Adrenal gland (tissue), 12 donors: ENCODE results near the gene PSMB2. TPM values are rescaled to one million over a fixed set of nuclear protein-coding genes. Genes with fewer than 3 reads are reported as not detected.

Experiments used
- DNase-seq, 7 donors: peaks; one replicate each; pipeline ENCODE4 v3.0.0-alpha.2; 2019 to 2020
- H3K27ac ChIP-seq, 5 donors: fragments of 200-600 bp; sonication (generic) in 4 of 5; 1 replicate in 3 of 5; 2 replicates in 2 of 5; pipeline versions ENCODE4 v1.5.1 to v1.8.0; 2016 to 2020; ENCODE audit warnings: mild to moderate bottlenecking in 1 of 5
- H3K27me3 ChIP-seq: fragments of 200-600 bp; 2 replicates; pipeline ENCODE4 v1.8.0; 2021
- H3K36me3 ChIP-seq, 2 donors: fragments of 200-600 bp; replicated peaks in 1 of 2; 1 replicate in 1 of 2; 2 replicates in 1 of 2; pipeline versions ENCODE4 v1.5.1 to v1.8.0; 2018 to 2022
- H3K4me1 ChIP-seq, 2 donors: fragments of 200-600 bp; replicated peaks in 1 of 2; 1 replicate in 1 of 2; 2 replicates in 1 of 2; pipeline versions ENCODE4 v1.5.1 to v1.8.0; 2018 to 2021
- H3K4me3 ChIP-seq, 4 donors: fragments of 200-600 bp; sonication (generic) in 3 of 4; one replicate each; pipeline ENCODE4 v1.5.1; 2016 to 2018
- H3K9me3 ChIP-seq, 3 donors: fragments of 200-600 bp; sonication (generic) in 1 of 3; replicated peaks in 1 of 3; 1 replicate in 2 of 3; 2 replicates in 1 of 3; pipeline versions ENCODE4 v1.5.1 to v1.8.0; 2016 to 2021
- POLR2A ChIP-seq, 2 donors: fragments of 450-650 bp; IDR thresholded peaks; one replicate each; pipeline ENCODE4 v1.6.1; 2017; ENCODE audit warnings: antibody characterized with exemption in 2 of 2, mild to moderate bottlenecking in 2 of 2, moderate library complexity in 1 of 2
- WGBS, 4 donors: extraction: QIAGEN DNeasy Blood & Tissue Kit in 2 of 4; methylation state at CpG; one replicate each; pipeline versions ENCODE4 v1.1.5 to v1.1.7; 2013 to 2017; 5-methylcytosine and 5-hydroxymethylcytosine counted together
- intact Hi-C, 2 donors: fragments of 100-400 bp; cut with DNase I; formaldehyde crosslinking; loops; one replicate each; pipeline versions ENCODE4 v1.14.1 to v1.15.0; 2022 to 2023
- polyA plus RNA-seq, 3 donors: library from polyadenylated mRNA; stranded (reverse); fragments of 200-250 nt in 2 of 3; fragments of 350-450 nt in 1 of 3; fragmentation: Illumina TruSeq in 1 of 3; extraction: RNeasy Lipid Tissue Mini Kit (QIAGEN cat#74804) in 1 of 3; gene quantifications; one replicate each; pipeline ENCODE4 v1.2.3, GENCODE V29; 2013 to 2014
- total RNA-seq, 9 donors: library from RNA; depleted of rRNA in 4 of 9; stranded (reverse); fragments of >200 nt in 4 of 9; fragments of 120-200 nt in 1 of 9; fragmentation: NEBNext Ultra II Directional in 1 of 9; extraction: Animal tissue kit (Norgen Biotek cat#: 25700) in 1 of 9; gene quantifications; one replicate each; pipeline versions ENCODE4 v1.1.0 to v1.2.4, GENCODE V29; 2013 to 2023
- TF ChIP-seq, protein P1 (sequence below), 6 experiments: fragments of 450-650 bp in 4 of 6; fragments of 200-600 bp in 2 of 6; sonication (generic) in 1 of 6; IDR thresholded peaks; 1 replicate in 5 of 6; 2 replicates in 1 of 6; pipeline versions ENCODE4 v1.5.1 to v1.8.0; 2016 to 2021; ENCODE audit warnings: antibody characterized with exemption in 6 of 6, mild to moderate bottlenecking in 2 of 6, moderate library complexity in 1 of 6
- donor health status: healthy with polysubstance abuse.
- donor health status: Bipolar disorder and iron deficiency.
- donor health status: DM: yes; HTN: yes; CAD: no.
- donor health status: DM: no; HTN: no; CAD: no.
- donor health status: DM: no; HTN: no; CAD: no.
- donor health status: DM: yes; HTN: yes; CAD: no.

Gene PSMB2
- total and polyA plus RNA-seq, 12 donors = 23.5 to 120 (median 51.0) TPM

- Histone ChIP-seq H3K27ac (no peak overlapping the region), H3K36me3 (peaks cover 0 to 36% of the 10 kb centered on the region in 2 donors), H3K27me3 (no peaks in the 10 kb centered on the region), H3K9me3 (no peaks in the 10 kb centered on the region), H3K4me1 (peaks cover 0 to 4% of the 10 kb centered on the region in 2 donors), H3K4me3 (no peak overlapping the region)
- DNase-seq = no peak
- TF ChIP-seq POLR2A (IDR thresholded peaks at IDR 0.05) = no peak
- TF ChIP-seq, protein P1, sequence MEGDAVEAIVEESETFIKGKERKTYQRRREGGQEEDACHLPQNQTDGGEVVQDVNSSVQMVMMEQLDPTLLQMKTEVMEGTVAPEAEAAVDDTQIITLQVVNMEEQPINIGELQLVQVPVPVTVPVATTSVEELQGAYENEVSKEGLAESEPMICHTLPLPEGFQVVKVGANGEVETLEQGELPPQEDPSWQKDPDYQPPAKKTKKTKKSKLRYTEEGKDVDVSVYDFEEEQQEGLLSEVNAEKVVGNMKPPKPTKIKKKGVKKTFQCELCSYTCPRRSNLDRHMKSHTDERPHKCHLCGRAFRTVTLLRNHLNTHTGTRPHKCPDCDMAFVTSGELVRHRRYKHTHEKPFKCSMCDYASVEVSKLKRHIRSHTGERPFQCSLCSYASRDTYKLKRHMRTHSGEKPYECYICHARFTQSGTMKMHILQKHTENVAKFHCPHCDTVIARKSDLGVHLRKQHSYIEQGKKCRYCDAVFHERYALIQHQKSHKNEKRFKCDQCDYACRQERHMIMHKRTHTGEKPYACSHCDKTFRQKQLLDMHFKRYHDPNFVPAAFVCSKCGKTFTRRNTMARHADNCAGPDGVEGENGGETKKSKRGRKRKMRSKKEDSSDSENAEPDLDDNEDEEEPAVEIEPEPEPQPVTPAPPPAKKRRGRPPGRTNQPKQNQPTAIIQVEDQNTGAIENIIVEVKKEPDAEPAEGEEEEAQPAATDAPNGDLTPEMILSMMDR (IDR thresholded peaks at IDR 0.05) = no peak
- intact Hi-C loops = no loop called here
Observed at GRCh38 chr1:35623832-35624231, 17.5 kb downstream of the PSMB2 start.

DNA sequence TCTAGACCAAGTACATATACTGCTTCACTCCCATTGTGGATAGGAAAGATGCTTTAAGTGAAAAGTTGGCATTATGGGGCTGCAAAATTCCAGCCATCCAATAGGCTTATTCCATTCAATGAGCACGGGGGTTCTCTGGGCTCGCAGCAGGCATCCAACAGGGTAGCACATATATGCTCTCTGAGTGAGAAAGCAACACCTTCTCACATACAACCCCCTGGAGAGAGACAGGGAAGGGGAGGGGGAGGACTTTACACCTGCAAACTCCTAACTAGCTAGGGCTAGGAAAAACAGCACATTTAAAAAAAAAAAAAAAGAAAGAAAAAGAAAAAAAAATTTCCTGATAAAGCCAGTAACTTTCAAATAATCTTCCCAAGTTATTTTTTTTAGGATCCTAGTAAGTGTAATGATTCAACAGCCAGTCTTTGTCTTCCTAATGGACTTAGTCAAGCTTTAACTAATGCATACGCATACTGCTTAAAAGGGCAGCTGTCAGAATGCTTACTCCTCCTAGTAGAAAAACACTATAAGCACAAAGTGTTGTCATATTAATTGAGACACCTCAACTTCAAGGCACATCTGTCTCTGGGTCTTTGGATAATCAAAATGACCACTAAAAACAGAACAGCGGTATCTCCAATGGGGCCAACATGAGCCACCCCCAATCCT lies 18.7 kb downstream of the PSMB2 start:
- no peak overlapping the region for H3K4me3 ChIP-seq
- H3K27ac ChIP-seq = no peak overlapping the region
- peaks cover 0 to 34% of the 10 kb centered on the region in 2 donors for H3K36me3 ChIP-seq
- intact Hi-C loops = no loop called here
- DNase-seq = no peak
- H3K4me1 ChIP-seq = peaks cover 0 to 4% of the 10 kb centered on the region in 2 donors
- H3K9me3 ChIP-seq = no peaks in the 10 kb centered on the region
- H3K27me3 ChIP-seq = no peaks in the 10 kb centered on the region
- WGBS, 4 donors = 84 to 94% (median 92%) methylated on average over 4 of the region's 4 CpGs
- TF ChIP-seq, protein P1 (IDR thresholded peaks at IDR 0.05) = no peak
- TF ChIP-seq POLR2A (IDR thresholded peaks at IDR 0.05) = no peak

- Histone ChIP-seq H3K4me3 (no peak overlapping the region), H3K36me3 (peaks cover 0 to 23% of the 10 kb centered on the region in 2 donors), H3K27me3 (no peaks in the 10 kb centered on the region), H3K4me1 (peaks cover 0 to 4% of the 10 kb centered on the region in 2 donors), H3K9me3 (no peaks in the 10 kb centered on the region), H3K27ac (no peak overlapping the region)
- no peak for TF ChIP-seq POLR2A (IDR thresholded peaks at IDR 0.05)
- TF ChIP-seq, protein P1 (IDR thresholded peaks at IDR 0.05) = no peak
- intact Hi-C loops = no loop called here
- DNase-seq = no peak
- WGBS, 4 donors = 85 to 88% (median 86%) methylated on average over 6 of the region's 6 CpGs
Observed at GRCh38 chr1:35619237-35620121, 21.8 kb downstream of the PSMB2 start.

DNA sequence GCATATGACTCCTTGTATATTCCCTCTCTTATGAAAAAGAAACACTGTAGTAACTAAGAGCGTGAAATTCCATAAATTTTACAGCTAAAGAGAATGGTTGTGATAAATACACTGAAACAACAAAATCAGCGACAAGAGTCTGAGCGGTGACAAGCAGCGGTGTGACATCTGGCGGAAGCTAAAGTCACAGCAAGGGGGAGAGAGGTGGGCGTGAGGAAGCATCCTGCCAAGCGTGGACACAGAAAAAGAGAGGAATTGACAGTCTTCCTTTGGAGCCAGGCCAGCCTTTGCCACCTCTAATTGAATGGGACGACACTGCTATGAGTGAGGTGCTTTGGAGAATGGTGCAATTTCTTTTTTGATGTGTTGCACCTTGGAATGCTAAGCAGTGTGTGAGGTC lies 25.9 kb downstream of the PSMB2 start:
- intact Hi-C loops = no loop called here
- no peak overlapping the region for H3K4me3 ChIP-seq
- H3K9me3 ChIP-seq = no peaks in the 10 kb centered on the region
- H3K4me1 ChIP-seq = no peaks in the 10 kb centered on the region
- no peak for DNase-seq
- TF ChIP-seq, protein P1 (IDR thresholded peaks at IDR 0.05) = no peak
- TF ChIP-seq POLR2A (IDR thresholded peaks at IDR 0.05) = no peak
- WGBS, 4 donors = 84 to 87% (median 85%) methylated on average over 8 of the region's 8 CpGs
- H3K36me3 ChIP-seq = peaks cover 0 to 7% of the 10 kb centered on the region in 2 donors
- no peak overlapping the region for H3K27ac ChIP-seq
- no peaks in the 10 kb centered on the region for H3K27me3 ChIP-seq
